Measurements from ENCODE around the gene ANKRD39.

The ANKRD39 gene

DNA sequence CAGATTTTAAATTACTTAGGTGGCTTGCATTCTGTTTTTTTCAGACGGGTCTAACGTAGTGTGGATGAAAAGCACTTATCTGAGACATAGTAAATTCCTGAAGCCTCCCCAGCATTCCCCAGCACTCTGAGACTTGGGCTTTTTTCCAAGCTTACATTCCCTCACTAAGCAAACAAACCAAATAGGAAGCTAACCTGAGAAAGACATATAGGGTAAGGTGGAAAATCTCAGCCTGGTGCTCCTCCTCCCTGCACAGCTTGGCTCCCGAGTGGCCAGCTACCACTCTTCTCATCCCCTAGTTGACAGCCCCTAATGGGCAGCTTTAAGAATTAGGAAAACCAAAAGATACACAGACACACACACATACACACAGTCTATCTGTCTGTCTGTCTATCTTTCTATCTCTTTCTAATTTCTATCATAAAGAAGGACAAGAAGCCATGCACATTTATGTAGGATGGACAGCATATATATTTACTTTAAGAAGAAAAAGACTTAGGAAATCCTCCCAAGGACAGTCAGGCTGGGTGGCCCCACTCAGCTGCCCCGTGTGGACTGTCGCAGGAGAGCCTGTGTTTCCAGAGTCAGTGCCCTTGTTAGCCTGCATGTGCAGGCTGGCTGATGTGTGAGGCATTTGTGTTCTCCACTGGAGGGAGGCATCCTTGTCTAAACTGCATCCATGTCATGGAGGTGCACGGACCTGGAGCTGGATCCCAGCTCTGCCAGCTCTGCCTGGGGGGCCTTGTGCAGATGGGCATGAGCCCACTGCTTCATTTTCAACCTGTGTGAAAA is 33.5 kb downstream of the ANKRD39 start:
- no peak for DNase-seq

DNA sequence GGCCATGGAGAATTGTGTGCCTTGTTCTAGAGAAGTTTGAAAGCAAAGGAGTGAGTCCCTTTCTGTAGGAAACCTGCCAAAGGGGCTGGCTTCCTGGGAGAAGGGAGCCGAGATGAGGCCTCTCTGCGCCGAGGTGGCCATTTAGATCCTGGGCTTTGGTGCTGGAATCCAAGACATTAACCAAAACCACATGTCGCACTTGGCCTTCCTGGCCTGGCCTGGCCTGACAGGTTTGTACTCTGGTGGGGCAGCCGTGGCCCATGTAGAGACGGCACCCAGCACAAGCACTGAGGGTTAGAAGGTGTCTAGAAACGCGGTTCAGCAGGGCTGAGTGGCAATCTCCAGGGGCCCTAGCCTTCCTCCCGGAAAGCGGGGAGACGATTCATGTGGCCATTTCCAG is 34.6 kb downstream of the ANKRD39 start:
- no peak for DNase-seq

DNA sequence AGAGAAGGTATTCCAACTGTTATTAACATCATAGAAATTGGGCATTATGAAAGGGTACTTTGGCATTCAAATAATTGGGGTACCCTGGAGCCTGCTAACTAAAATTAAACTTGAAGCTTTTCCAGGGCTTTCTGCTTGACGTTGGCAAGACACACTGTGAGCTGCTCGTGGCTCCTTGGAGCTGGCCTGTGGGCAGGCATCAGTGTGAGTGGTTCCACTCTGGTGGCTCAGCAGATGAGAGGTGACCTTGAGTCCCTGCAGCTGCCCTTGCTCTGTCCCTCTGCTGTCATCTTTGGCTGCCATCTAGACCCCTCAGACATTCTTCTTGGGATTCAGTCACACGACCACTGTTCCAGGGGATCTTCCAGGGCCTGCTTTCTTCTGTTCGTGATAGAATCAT is 35.0 kb downstream of the ANKRD39 start:
- no peak for DNase-seq

DNA sequence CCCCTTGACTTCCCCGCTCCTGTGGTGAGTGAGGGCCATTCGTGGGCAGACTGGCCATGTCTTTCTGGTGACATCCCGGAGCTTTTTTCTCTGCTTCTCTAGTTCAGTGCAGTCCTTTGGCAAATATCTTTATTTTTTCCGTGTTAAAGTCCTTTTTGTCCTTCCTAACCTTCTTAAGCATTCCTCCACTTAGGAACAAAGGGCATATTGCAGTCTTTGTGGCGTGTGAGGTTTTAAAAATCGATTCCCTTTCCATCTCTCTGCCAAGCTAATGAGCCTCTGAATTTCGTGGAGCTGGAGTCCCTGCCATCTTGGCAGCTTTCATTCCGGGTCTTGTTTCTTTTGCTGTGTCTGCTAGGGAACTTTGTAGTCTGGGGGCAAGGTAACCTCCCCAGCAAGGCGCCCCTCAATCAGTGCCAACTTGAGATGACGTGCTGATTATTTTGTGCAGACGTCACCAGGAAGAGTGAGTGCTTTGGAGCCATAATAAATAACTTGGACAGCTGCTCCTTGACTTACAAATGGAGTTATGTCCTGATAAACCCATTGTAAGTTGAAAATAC is 36.6 kb downstream of the ANKRD39 start:
- DNase-seq = no peak

DNA sequence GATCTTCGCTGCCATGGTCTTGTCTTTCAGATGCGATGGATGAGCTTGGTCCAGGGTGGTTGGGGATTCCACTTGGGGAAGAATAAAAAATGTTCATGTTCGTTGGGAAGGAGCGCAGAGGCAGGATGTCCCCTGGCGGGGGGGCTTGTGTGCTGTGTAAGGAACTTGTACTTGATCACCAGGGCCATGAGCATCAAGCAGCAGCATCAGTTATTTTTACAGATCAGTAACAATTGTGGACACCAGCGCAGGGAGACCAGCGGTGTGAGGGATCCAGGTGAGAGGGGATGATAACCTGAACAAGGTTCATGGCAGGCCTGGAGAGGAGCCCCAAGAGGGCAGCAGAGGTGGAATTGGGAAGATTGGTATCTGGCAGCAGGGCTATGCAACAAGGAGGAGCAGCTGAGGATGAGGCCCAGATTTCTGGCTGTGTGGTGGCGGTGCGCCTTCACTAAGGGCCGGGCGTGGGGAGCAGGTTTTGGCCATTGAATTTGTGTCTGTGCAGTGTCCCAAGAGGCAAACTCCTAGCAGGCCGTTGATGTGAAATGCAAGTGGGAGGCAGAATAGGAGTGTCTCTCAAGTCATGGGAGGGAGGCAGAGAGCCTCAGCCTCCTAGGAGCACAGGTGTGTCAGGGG is 37.8 kb downstream of the ANKRD39 start:
- no peak for DNase-seq

DNA sequence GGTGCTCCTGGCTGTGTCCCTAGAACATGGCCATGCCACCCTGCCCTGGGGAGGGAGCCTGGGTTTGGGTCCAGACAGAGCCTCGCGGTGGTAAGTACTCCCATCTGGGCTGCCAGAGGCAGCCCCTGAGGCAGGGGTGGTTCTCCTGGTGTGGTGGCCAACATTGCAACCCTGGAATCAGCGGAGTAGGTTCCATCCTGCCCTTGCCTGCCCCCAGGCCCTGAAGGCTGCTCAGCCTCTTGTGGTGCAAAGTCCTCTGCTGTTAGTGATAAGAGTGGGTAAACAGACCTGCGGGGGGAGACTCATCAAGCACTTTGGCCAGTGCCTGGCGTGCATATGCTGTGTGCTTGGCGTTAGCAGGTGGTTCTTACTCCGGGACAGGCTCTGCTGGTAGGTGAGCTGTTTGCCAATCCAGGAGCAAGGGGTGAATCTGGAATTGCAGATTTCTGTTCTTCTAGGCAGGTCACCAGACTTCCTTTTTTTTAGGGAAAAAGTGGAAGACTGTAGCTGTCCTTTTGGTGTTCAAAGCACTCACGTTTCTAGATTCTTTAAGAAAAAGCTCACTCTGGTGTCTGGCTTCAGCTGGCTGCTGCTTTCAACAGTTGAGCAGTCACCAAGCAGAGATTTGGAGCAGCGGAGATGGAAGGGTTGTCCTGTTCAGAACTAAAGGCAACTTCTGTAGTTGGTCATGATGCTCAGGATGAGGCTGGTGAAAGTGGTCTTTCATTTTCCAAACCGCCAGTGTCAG is 38.5 kb downstream of the ANKRD39 start:
- DNase-seq = peak; percentile 90

DNA sequence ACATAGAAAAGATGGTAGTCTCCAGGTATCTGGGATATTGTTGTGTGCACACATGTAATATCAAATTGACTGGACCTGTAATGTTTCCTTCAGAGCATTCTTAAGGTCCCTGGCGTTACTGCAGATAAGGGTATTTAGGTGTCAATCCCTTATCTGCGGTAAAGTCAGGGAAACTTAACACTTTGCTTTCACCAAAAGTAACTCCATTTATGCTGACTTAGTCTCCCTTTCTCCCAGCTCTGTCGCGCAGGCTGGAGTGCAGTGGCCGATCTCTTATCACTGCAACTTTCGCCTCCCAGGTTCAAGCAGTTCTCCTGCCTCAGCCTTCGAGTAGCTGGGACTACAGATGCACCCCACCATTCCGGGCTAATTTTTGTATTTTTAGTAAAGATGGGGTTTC is 39.9 kb downstream of the ANKRD39 start:
- DNase-seq = no peak

DNA sequence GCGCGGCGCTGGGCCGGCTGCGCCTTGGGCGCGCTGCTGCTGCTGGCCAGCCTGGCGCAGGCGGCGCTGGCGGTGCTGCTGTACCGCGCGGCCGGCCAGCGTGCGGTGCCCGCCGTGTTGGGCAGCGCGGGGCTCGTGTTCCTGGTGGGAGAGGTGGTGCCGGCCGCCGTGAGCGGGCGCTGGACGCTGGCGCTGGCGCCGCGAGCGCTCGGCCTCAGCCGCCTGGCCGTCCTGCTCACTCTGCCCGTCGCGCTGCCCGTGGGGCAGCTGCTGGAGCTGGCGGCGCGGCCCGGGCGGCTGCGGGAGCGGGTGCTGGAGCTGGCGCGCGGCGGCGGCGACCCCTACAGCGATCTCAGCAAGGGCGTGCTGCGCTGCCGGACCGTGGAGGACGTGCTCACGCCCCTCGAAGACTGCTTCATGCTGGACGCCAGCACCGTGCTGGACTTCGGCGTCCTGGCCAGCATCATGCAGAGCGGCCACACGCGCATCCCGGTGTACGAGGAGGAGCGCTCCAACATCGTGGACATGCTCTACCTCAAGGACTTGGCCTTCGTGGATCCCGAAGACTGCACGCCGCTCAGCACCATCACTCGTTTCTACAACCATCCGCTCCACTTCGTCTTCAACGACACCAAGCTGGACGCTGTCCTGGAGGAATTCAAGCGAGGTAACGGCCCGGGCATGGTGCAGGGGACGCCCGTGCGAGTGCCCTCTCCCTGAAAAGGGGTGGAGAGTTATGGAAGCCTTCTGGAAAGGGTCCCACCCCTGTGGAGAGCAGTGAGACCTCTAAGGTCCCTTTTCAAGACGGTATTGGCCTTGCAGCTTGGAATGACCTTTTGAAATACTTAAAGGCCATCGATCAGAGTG is 40.7 kb downstream of the ANKRD39 start:
- DNase-seq = peak; percentile 39

DNA sequence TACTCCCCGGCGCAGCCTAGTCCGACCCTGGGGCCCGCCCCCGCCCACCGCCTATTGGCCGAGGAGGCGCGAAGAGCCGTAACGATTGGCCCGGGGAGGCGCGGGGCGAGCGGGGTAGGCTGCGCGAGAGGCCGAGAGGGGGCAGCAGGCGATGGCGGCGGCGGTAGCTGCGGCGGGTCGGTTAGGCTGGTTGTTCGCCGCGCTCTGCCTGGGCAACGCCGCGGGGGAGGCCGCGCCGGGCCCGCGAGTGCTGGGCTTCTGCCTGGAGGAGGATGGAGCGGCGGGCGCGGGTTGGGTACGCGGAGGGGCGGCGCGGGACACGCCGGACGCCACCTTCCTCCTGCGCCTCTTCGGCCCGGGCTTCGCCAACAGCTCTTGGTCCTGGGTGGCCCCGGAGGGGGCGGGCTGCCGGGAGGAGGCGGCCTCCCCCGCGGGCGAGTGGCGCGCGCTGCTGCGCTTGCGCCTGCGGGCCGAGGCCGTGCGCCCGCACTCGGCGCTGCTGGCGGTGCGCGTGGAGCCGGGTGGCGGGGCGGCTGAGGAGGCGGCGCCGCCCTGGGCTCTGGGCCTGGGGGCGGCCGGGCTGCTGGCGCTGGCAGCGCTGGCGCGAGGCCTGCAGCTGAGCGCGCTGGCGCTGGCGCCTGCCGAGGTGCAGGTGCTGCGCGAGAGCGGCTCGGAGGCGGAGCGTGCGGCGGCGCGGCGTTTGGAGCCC is 41.5 kb downstream of the ANKRD39 start, which contains the start of gene CNNM3:
Gene CNNM3, plus strand, starts transcription at position 142 of the 709 bp plus-strand sequence. Its CDS starts 10 bp downstream, at position 152.
- peak; percentile 94 for DNase-seq

DNA sequence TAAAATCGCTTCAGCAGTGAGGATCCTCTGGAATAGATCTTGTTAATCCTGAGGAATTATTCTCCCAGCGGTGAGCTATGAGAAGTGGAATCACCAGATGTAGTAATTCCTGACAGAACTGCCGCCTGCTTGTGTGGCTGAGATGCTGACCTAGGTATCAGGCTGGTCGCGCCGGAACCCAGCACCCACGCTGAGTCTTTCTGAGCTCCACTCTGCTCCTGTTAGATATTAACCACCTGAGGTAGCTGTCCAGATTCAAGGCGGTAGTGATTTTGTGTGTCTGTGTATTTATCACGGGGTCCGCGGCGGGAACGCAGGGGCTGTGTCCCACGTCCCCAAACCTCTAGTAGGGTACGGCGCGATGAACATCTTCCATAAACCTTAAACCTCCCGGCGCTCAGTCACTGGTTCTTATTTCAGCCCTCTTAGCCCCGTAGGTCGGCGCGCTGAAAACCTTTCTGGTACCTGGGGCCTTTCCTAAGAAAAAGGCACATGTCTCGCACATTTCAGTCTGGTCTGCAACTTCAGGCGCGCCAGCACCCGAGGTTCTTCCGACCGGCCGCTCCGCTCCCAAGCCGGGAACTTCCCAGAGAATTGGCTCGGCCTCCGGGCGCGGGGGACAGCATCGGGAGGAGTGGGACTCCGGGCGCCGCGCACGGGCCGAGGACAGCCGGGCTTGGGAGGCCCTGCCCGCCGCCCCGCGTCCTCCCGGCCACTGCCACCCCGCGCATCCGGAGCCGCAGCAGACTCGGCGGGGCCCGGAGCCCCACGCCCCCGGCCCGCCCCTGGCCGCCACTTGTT is 42.3 kb downstream of the ANKRD39 start:
- DNase-seq = peak; percentile 19

DNA sequence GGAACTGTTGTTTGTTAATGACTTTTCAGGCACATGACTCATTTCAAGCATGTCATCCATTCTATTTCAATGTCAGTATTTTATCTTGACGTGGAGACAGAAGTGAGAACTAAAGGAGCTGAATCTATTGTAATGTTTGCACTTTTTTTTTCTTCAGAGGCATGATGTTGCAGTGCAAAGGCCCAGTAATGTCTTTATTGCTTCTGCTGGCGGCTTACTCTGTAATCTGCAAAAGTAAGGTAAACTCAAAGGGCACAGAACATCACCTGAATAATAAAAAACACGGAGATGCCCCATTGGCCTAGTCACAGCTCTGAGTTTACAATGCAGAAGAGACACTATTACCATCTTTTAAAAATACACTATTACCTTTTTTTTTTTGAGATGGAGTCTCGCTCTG is 44.2 kb downstream of the ANKRD39 start:
- no peak for DNase-seq

DNA sequence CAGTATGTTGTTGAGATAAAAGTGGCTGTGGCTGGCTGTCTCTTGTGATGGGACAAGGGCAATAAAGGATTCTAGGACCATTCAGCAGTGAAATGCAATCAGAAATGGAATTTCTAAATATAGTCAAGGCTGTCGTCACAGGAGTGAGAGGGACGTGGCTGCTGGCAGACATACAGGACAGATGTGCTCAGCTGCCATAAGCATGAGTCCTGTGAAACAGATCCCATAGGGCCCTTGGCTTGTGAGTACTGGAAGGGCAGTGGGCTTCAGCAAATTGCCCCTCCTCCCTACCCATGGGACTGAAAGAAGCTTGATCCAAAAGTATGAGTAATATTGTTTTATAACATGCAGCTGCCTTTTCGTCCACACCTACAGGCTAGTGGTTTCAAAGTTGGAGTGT is 45.9 kb downstream of the ANKRD39 start:
- DNase-seq = no peak

DNA sequence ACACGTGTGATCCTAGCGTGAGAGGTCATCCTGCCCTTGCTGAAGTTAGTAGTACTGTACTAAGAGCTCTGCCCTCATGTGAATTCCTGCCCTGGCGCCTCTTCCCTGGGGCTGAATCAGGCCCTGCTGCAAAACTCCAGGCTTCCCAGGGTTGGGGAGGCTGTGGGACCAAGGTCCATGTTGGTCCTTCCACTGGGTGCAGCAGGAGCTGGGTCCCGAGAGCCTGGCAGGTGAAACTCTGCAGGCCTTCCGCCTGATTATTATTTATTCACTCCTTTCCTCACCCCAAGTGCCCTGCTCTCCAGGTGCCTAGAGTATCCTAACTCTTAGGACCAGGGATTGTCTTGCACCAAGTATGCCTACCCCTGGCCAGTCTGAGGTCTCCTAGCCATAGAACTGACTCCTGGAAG is 47.0 kb downstream of the ANKRD39 start:
- no peak for DNase-seq

DNA sequence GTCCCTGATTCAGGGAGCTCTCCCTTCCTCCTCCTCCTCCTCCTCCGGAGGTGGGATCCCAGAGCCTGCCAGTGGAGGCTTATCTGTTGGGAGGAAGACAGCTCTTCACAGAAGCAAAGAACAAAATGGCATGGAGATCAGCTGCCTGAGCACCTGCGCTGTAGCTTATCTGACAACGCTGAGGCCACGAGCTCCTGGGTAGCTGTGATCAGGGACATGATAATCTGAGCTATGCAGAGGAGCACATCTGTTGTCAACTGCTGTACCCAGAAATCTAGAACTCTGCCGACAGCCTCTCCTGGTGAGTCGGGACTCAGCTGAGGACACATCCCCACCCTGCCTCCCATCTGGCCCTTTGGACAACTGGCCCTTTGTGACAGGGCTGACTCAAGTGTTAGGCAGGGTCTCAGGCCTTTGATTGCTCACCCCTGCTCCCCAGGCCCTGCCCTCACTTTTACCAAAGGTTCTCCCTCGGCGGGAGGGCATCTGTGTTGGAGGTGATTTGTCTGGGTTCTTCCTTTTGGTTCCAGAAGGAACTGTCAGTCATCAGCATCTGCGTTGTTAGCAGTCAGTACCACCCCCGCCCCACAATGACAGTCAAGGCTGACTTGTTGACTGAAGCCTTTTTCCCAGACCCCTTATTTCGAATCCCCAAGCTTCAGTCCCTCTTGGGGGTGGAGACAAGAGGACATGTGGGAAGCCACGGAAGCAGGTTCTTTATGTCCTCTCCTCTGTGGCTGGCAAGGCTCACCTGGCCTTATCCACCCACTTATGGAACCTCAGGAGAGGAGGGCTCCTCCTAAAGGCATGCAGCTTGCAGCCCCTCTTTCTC is 47.6 kb downstream of the ANKRD39 start:
- no peak for DNase-seq

DNA sequence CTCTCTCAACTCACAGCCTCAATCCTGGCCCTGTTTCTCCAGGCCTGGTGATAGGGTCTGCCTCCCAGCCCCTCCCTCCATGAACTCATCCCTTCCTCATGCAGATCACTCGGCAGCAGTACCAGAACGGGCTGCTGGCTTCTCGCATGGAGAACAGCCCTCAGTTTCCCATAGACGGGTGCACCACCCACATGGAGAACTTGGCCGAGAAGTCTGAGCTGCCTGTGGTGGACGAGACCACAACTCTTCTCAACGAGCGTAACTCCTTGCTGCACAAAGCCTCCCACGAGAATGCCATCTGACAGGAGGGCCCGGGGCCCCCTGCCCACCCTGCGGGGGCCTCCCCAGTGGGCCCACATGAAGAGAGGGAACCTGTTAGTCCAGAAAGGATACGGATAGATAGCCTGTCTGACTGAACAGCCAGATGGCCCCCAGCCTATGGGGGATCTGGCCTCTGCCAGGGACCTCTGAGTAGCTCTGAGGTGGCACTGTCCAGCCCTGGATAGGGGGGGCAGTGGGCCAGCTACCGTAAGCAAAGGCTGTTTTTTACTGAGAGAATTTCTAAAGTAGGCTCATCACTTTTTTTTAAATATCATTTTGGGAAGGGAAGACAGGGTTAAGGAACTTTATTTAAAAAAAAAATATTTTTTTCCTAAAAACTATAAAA is 48.5 kb downstream of the ANKRD39 start:
- DNase-seq = no peak

DNA sequence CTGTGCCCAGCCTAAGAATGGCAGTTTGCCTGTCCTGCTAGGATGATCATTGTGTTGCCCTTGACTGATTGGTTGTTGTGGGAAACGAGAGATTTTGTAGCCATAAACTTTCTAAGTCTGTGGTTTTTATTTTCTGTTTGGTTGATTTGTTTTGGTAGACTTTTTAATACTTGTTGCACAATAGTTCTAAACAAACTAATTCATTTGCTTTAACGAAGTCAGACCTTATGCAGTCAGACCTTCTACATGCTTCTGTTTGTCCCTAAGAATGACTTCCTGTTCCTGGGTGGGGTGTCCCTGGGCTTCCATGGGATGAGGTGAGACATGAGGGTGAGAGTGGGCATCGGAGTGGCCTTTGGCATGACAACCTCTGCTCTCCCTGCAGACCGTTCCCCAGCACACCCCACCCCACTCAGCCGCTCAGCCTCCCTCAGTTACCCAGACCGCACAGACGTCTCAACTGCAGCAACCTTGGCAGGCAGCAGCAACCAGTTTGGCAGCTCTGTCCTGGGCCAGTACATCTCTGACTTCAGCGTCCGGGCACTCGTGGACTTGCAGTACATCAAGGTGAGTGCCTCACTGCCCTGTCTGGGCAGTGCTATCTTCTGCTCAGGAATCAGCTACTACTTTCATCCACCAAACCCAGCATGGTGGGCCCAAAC is 49.5 kb downstream of the ANKRD39 start:
- no peak for DNase-seq

DNA sequence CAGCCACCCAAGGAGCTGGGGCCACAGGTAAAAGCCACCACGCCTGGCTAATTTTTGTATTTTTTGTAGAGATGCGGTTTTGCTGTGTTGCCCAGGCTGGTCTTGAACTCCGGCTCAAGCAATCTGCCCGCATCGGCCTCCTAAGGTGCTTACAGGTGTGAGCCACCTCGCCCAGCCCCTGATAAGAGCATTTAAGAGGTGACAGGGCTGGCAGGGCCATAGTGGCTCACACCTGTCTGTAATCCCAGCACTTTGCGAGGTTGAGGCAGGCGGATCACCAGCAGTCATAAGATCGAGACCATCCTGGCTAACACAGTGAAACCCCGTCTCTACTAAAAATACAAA is 50.7 kb downstream of the ANKRD39 start:
- no peak for DNase-seq

DNA sequence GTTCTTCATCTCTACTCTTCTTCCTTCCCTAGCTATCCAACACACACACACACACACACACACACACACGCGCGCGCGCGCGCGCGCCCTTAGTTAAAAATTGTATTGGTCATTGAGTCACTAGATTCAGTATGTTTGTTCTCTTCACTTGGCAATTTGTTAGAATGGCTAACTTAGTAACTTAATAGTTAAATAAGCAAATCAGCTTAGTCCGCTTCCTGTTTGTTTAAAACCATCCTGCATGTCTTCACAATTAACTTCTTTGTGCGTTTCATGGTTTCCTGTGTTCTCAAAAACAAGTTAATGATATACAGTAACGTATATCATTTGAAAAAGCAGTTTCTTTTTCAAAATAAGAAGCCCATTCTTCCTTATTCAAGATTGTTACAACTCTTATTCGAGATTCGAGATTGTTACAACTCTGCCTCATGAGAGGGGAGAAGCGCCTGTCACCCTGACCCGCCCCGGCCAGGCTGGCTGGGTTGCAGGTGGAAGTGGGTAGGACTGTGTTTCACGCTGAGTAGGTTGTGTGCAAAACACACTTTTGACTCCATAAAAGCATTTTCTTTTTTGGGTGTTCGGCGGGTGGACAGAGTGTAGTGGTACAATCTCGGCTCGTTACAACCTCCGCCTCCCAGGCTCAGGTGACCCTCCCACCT is 51.2 kb downstream of the ANKRD39 start:
- no peak for DNase-seq

Data from NCI-H146 (cell line).